Measurements from ENCODE around the gene PDCD1. TPM values are rescaled to one million over a fixed set of nuclear protein-coding genes. Genes with fewer than 3 reads are reported as not detected.

PDCD1 gene
- total and polyA plus RNA-seq, 10 of the 15 experiments (the other 5 are each of a cell fraction or from before 2014, with no cell fraction given) = 0.62 to 6.4 (median 2.9) TPM; not detected in 2

- TF ChIP-seq RELB (IDR thresholded peaks at IDR 0.05; ENCODE audit: low read depth) (peak; percentile 88), IKZF1 (conservative IDR thresholded peaks at IDR 0.05) (peak; percentile 98), RAD51 (IDR thresholded peaks at IDR 0.05) (no peak), DPF2 (IDR thresholded peaks at IDR 0.05) (peak; percentile 80; the same call in 1 of the 2 replicates), SMC3 (IDR thresholded peaks at IDR 0.05; ENCODE audit: borderline replicate concordance, low read length) (no peak), CREB1 (IDR thresholded peaks at IDR 0.05; ENCODE audit: low read depth) (no peak), MTA3 (IDR thresholded peaks at IDR 0.05; ENCODE audit: borderline replicate concordance, low read length) (0 out of 2 replicates have a peak, but pooled peaks have one; percentile 41), RCOR1 (conservative IDR thresholded peaks at IDR 0.05; ENCODE audit: low read depth, low read length) (0 out of 2 replicates have a peak, but pooled peaks have one; percentile 34), ESRRA (IDR thresholded peaks at IDR 0.05; ENCODE audit: low read length) (no peak), YY1 (IDR thresholded peaks at IDR 0.05; ENCODE audit: low read depth, low read length) (peak; percentile 40; the same call in 1 of the 2 replicates), MEF2B (IDR thresholded peaks at IDR 0.05; ENCODE audit: partially characterized antibody, poor library complexity, severe bottlenecking) (peak; percentile 15), MEF2A (IDR thresholded peaks at IDR 0.05; ENCODE audit: insufficient read depth, low read depth, low read length) (no peak), NR2C1 (IDR thresholded peaks at IDR 0.05) (no peak), TARDBP (IDR thresholded peaks at IDR 0.05; ENCODE audit: borderline replicate concordance) (no peak), REST (IDR thresholded peaks at IDR 0.05; ENCODE audit: low read depth, low read length) (no peak), KLF5 (IDR thresholded peaks at IDR 0.05; ENCODE audit: partially characterized antibody) (no peak), HDAC6 (IDR thresholded peaks at IDR 0.05; ENCODE audit: unreplicated experiment) (peak; percentile 87), CTCF (IDR thresholded peaks at IDR 0.05 in 2 of 3, conservative IDR thresholded peaks at IDR 0.05 in 1 of 3; ENCODE audit: control insufficient read depth in 2 of 3, extremely low read depth in 1 of 3, insufficient read depth in 1 of 3, low read depth in 3 of 3, low read length in 3 of 3) (no peak), CEBPZ (IDR thresholded peaks at IDR 0.05; ENCODE audit: low read depth, low read length) (no peak), CHD2 (IDR thresholded peaks at IDR 0.05; ENCODE audit: borderline replicate concordance, low read depth, low read length) (0 out of 2 replicates have a peak, but pooled peaks have one; percentile 35), ETV6 (conservative IDR thresholded peaks at IDR 0.05 in 1 of 2, IDR thresholded peaks at IDR 0.05 in 1 of 2; ENCODE audit: borderline replicate concordance in 1 of 2, low read depth in 1 of 2) (no peak)
Observed at GRCh38 chr2:241863536-241863954, 4.9 kb upstream of the PDCD1 start (continued).
